ENCODE data around the gene OLFML3.
"Not testable (repeated sequence)": the region's sequence is repeated elsewhere in the genome, so short reads cannot be mapped to it uniquely, and the experiment has no call there.

The OLFML3 gene

DNA sequence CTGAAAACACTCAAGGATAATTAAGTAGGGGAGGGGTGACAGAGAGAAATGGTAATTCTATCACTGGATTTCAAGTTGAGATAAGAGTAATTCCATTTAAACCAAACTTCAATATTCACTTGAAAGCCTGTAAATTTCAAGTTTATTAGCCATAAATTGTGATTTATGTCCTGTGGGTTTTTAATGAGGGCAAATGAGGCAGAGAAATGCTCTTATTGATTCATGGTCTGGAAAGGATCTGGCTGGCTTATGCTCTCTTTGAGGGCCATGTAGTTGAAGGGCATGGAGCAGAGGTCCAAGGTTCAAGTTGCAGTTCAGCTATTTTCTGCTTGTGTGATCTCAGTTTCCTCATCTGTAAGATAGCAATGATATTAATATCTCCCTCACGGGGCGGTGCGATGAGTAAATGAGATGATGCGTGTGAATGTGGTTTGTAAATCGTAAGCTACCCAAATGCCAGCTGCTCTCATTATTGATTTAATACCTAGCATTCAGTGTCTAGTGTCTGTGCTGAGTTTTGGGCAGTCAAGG lies 12.3 kb downstream of the OLFML3 start:
- DNase-seq (ENCODE audit: low spot score): no peak

- no peak for DNase-seq (ENCODE audit: low spot score)
Observed at GRCh38 chr1:113993072-113993471, 13.8 kb downstream of the OLFML3 start.

DNA sequence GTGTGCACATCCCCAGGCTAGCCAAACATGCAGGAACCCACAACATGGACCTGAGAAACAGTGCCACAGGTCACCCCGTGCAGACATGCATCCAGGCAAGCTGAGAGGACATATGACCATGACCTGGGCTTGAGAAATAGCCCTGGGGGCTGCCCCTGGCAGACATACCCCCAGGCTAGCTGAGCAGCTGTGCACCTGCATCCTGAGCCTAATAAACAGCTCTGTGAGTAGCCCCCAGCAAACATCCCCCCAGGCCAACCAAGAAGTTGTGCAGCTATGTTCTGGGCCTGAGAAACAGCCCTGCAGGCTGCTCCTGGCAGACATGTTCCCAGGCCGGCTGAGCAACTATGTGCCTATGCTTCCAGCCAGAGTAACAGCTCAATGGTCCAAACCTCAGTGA lies 14.5 kb downstream of the OLFML3 start:
- DNase-seq (ENCODE audit: low spot score): no peak

- no peak for DNase-seq (ENCODE audit: low spot score)
Observed at GRCh38 chr1:113995382-113995781, 16.1 kb downstream of the OLFML3 start.

DNA sequence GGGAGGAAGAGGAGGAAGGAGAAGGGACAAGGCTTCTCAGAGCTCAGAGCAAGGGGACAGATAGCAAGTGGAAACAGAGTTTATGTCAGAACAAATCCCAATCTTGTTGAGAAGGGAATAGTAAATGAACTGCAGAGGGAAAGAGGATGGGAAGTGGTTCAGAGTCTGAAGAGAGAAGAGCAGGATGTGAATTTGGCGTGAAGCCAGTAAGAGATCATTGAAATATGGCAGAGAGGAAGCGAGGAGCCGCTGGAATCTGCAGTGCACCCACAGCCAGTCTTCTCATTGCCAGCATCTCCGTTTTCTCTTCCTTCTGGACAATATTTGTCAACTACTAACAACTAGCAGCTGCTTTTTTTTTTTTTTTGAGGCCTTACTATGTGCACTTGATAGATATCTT lies 19.1 kb downstream of the OLFML3 start:
- DNase-seq (ENCODE audit: low spot score): no peak

GRCh38 chr1:113999233-113999632 lies 20.0 kb downstream of the OLFML3 start:
- DNase-seq (ENCODE audit: low spot score): no peak

GRCh38 chr1:113999799-114000198 lies 20.5 kb downstream of the OLFML3 start:
- no peak for DNase-seq (ENCODE audit: low spot score)

- DNase-seq (ENCODE audit: low spot score): no peak
Observed at GRCh38 chr1:114000406-114000805, 21.1 kb downstream of the OLFML3 start.

DNA sequence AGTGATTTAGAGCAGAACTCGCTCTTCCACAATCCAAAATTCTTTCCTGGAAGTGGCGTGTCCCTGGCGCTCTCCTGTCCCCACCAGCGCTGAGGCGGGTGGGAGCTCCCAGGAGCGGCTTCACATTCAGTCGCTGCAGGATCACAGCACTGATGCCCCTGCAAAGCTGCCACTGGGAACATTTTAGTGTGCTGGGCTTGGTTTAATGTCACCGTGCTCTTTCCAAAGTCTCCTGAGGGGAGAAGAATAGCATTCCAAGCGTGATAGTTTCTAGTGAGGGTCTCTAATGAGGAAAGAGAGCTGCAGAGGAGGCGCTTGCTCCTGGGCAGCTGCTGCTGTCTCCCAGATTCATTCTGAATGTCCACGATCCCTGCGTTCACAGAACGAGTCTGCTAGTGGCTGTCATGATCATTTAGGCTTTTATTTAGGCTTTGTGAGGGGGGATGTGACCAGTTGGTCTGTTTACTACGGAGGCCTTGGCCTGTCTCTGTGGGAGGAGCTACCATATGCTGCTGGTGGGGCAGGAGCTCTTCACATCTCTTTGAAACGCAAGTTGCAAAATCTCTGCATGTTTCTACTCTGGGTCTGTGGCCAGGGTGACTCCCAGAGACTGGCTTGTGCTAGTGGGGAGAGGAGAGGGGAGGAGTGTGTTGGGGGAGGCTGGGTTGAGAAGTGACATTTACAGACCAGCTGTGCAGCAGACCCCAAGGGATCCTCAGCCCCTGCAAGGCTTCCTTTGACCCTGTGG lies 23.4 kb downstream of the OLFML3 start:
- peak; percentile 55 for DNase-seq (ENCODE audit: low spot score)

GRCh38 chr1:114003431-114003830 lies 24.2 kb downstream of the OLFML3 start:
- no peak for DNase-seq (ENCODE audit: low spot score)

GRCh38 chr1:114006825-114007224 lies 27.6 kb downstream of the OLFML3 start:
- not testable (repeated sequence) for DNase-seq (ENCODE audit: low spot score)

- DNase-seq (ENCODE audit: low spot score): no peak
Observed at GRCh38 chr1:114008480-114008941, 29.2 kb downstream of the OLFML3 start.

DNA sequence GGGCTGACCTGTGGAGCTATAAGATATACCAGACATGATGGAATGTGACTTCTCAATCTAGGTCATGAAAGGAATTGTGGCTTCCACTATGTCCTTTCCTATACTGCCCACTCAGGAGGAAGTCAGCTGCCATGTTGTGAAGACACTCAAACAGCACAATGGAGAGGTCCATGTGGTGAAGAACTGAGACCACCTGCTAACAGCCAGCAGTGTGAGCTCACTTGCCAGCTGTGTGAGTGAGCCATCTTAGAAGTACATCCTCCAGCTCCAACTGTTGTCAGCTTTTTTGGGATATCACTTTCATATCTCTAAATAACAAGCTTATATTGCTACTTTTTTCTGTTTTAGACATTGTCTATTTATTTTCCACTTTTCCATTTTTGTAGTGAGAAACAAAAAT lies 29.7 kb downstream of the OLFML3 start:
- no peak for DNase-seq (ENCODE audit: low spot score)

- DNase-seq (ENCODE audit: low spot score): no peak
Observed at GRCh38 chr1:114009393-114009792, 30.1 kb downstream of the OLFML3 start.

GRCh38 chr1:114010433-114011184 lies 31.3 kb downstream of the OLFML3 start:
- DNase-seq (ENCODE audit: low spot score): no peak

DNA sequence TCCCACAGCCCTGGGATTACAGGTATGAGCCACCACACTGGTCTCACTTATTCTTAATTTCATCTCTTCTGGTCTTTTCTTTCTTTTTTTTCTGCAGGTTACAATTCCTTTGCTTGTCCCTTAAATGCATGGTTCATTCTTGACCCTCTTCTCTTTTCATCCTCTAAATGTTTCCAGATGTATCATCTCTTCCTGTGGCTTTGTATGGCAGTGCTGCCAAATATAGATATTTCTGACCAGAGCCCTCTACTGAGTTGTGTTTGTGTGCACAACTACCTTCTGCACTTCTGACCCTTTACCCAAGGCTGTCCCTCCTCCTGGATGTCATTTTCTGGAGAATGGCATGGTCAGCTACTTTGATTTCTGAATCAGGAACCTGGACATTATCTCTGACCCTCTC lies 32.5 kb downstream of the OLFML3 start:
- DNase-seq (ENCODE audit: low spot score): no peak

DNA sequence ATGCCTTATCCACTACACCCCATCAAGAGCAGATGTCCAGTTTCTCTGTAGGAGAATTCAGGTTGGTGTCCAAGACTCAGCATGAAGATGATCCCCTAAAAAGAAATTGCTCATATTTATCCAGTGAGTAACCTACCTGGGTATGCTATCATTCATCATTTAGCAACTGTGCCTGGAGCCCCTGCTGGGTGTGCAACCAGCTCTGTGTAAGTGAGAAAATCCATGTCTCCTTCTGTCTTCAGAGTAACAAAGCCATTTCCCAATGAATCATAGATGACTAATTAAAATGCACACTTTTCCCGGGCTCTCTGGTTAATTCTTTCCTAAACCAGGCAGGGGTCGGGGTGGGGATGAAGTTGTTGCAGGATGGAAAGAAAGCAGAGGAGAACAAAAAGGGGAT lies 35.8 kb downstream of the OLFML3 start:
- DNase-seq (ENCODE audit: low spot score): no peak

- not testable (repeated sequence) for DNase-seq (ENCODE audit: low spot score)
Observed at GRCh38 chr1:114019724-114020123, 40.5 kb downstream of the OLFML3 start.

DNA sequence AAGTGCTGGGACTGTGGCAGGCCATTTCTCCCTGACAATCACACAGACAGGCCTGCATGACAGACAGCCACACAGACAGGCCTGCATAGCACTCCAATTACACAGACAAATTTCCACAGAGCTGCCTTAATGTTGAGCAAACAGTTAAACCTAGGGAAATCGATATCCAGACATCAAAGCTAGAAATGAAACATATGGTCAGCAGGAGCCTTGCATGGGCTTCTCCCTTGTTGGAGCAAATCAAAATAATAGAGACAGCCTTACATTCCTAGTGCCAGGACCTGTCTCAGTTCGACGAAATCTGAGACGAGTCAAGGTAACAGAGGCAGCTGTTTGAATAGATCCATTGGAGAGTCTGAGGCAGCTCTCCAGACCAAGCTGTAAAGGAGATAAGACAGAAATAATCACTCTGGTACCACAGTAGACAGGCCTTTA lies 42.4 kb downstream of the OLFML3 start:
- no peak for DNase-seq (ENCODE audit: low spot score)

DNA sequence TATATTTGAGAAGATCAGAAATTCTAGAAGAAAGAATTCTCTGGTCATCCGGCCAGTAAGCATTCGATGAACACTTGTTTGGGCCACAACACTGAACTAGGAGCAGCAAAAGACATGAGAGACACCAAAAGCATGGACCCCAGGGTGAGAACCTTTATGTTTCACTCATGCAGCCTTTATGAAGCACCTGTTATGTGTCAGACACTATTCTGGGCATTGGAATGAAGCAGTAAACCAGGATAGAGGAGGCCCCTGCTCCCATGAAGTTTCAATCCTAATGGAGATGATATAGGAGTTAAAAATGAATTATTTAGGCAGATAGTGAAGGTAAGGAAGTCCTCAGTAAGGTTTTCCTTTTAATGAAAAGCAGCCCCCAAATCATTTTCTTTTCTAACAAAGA lies 43.6 kb downstream of the OLFML3 start:
- DNase-seq (ENCODE audit: low spot score): no peak

DNA sequence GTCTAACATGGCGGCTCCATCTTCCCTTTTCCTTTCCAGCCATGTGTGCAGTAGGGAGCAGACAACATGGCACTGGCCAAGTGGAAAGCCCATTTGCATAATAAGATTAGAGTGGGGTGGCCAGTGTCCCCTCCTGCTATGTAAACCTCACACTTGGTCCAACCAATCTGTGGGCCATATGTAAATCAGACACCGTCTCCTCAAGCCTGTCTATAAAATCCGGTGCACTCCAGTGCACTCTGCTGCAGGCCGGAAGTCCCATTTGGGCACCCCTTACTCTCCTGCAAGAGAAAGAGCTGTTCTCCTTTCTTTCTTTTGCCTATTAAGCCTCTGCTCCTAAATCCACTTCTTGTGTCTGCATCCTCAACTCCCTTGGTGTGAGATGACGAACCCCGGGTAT lies 44.1 kb downstream of the OLFML3 start:
- no peak for DNase-seq (ENCODE audit: low spot score)

- DNase-seq (ENCODE audit: low spot score): no peak
Observed at GRCh38 chr1:114024049-114024448, 44.8 kb downstream of the OLFML3 start.
